ENCODE data around the gene GLP2R. TPM values are rescaled to one million over a fixed set of nuclear protein-coding genes. Genes with fewer than 3 reads are reported as not detected.

Gene GLP2R
- total RNA-seq, 4 donors from 2014 or later: 7.2 to 17.2 (median 12.2) TPM

DNA sequence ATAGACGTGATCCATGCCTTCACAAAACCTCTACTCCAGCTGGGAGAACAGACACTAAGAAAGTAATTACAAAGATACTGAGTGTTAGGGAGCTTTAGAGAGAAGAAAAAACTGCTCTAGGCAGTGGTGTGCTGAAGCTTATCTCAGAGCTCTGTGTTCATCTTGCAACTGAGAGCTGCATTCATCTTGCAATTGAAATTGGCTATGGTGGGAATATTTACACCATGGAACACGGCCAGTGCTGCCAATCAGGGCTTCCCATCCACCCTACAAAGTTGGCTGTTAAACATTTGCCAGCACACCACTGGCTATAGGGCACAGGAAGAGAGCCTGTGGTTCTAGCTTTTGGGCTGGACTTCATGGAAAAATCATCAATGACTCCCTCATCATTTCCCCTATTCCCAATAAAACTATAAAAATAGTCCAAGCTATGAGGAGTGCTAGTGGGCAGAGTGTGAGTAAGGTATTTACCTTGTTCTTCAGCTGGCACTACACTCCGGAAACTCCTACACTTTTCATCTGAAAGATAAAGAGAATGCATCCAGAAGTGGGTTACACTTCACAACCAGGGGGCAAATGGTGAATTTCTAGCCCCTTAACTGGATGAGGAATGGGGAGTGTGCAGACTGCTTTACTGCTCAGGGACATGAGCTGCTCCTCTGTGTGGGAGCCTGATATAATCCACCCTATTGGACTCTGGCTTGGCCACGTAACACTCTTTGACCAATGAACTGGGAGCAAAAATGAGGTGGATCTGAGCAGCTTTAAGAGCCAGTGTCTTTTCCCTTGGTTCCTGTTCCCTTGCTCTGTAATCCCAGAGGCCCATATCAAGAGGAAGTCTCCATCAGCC lies 15.4 kb upstream of the GLP2R start:
- WGBS, 2 donors (ENCODE audit: low coverage in 1 of 2): 65 to 71% methylated on average over 1 to 4 of the region's 4 CpGs
- in situ Hi-C loops (cut with MboI; ENCODE audit: low pct_ligation_motif_present in 1 of 4, low pct_unique_long_range_greater_than_20kb in 1 of 4, low sequenced_read_pairs in 3 of 4) (no loop called here), intact Hi-C loops (cut with DNase I; ENCODE audit: low total_unique reads) (no loop called here)
- Histone ChIP-seq H3K4me3 (no peak overlapping the region), H3K4me1 (no peaks in the 10 kb centered on the region), H3K27ac (no peak overlapping the region), H3K27me3 (no peaks in the 10 kb centered on the region), H3K36me3 (no peaks in the 10 kb centered on the region), H3K9me3 (no peaks in the 10 kb centered on the region)
- TF ChIP-seq EP300 (IDR thresholded peaks at IDR 0.05; ENCODE audit: low read depth): no peak
- TF ChIP-seq POLR2A (IDR thresholded peaks at IDR 0.05): no peak
- no peak for TF ChIP-seq POLR2AphosphoS5 (IDR thresholded peaks at IDR 0.05)
- TF ChIP-seq, protein P1, sequence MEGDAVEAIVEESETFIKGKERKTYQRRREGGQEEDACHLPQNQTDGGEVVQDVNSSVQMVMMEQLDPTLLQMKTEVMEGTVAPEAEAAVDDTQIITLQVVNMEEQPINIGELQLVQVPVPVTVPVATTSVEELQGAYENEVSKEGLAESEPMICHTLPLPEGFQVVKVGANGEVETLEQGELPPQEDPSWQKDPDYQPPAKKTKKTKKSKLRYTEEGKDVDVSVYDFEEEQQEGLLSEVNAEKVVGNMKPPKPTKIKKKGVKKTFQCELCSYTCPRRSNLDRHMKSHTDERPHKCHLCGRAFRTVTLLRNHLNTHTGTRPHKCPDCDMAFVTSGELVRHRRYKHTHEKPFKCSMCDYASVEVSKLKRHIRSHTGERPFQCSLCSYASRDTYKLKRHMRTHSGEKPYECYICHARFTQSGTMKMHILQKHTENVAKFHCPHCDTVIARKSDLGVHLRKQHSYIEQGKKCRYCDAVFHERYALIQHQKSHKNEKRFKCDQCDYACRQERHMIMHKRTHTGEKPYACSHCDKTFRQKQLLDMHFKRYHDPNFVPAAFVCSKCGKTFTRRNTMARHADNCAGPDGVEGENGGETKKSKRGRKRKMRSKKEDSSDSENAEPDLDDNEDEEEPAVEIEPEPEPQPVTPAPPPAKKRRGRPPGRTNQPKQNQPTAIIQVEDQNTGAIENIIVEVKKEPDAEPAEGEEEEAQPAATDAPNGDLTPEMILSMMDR (IDR thresholded peaks at IDR 0.05): no peak
- no peak for DNase-seq

DNA sequence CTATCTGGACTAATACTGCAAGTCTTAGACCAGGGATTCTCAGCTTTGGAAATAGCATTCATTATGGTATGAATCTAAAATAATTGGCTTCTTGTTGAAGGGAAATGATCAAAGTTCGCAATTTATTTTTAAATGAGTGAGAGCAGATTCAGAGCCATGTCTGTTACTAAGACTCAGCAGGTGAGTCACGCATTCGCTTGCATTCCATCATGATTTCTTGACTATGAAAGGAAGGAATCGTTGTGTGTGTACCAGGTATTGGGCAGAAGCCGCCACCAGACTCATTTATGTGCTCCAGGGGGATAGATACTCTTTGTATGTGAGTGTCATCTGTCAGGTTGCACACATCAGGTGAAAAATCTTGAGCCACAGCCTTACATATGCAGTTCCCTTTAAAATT lies 14.6 kb upstream of the GLP2R start:
- DNase-seq: no peak
- no peaks in the 10 kb centered on the region for H3K9me3 ChIP-seq
- H3K27me3 ChIP-seq: no peaks in the 10 kb centered on the region
- in situ Hi-C loops (cut with MboI; ENCODE audit: low pct_ligation_motif_present in 1 of 4, low pct_unique_long_range_greater_than_20kb in 1 of 4, low sequenced_read_pairs in 3 of 4): no loop called here
- TF ChIP-seq EP300 (IDR thresholded peaks at IDR 0.05; ENCODE audit: low read depth) (no peak), POLR2AphosphoS5 (IDR thresholded peaks at IDR 0.05) (no peak), POLR2A (IDR thresholded peaks at IDR 0.05) (no peak)
- TF ChIP-seq, protein P1 (IDR thresholded peaks at IDR 0.05): no peak
- intact Hi-C loops (cut with DNase I; ENCODE audit: low total_unique reads): no loop called here
- H3K4me1 ChIP-seq: no peaks in the 10 kb centered on the region
- H3K4me3 ChIP-seq: no peak overlapping the region
- H3K27ac ChIP-seq: no peak overlapping the region
- H3K36me3 ChIP-seq: no peaks in the 10 kb centered on the region
- 81 to 94% methylated on average over 3 to 5 of the region's 5 CpGs for WGBS, 2 donors (ENCODE audit: low coverage in 1 of 2)

DNA sequence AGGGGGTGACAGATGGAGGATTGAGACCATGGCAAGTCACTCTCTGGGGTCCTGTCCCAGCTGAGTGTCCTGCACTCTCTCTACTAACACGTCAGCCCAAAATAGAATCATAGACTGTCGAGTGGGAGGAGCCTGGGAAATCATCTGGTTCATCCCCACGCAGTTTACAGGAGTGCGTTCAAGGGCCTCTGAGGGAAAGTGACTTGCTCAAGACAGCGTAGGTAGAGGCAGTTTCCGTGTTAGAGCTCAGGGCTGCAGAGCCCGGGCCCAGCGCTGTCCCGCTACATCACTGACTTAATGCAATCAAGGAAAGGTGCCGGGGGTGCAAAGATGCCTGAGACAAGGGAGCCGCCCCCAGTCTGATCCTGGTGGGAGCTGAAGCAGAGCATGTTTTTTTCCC lies 14.2 kb upstream of the GLP2R start:
- no peaks in the 10 kb centered on the region for H3K27me3 ChIP-seq
- 66 to 80% methylated on average over 1 to 11 of the region's 11 CpGs for WGBS, 2 donors (ENCODE audit: low coverage in 1 of 2)
- in situ Hi-C loops (cut with MboI; ENCODE audit: low pct_ligation_motif_present in 1 of 4, low pct_unique_long_range_greater_than_20kb in 1 of 4, low sequenced_read_pairs in 3 of 4) (no loop called here), intact Hi-C loops (cut with DNase I; ENCODE audit: low total_unique reads) (no loop called here)
- H3K36me3 ChIP-seq: no peaks in the 10 kb centered on the region
- no peaks in the 10 kb centered on the region for H3K9me3 ChIP-seq
- no peak for DNase-seq
- no peak overlapping the region for H3K4me3 ChIP-seq
- TF ChIP-seq EP300 (IDR thresholded peaks at IDR 0.05; ENCODE audit: low read depth): no peak
- no peak for TF ChIP-seq POLR2AphosphoS5 (IDR thresholded peaks at IDR 0.05)
- TF ChIP-seq, protein P1 (IDR thresholded peaks at IDR 0.05): no peak
- H3K4me1 ChIP-seq: no peaks in the 10 kb centered on the region
- H3K27ac ChIP-seq: no peak overlapping the region

DNA sequence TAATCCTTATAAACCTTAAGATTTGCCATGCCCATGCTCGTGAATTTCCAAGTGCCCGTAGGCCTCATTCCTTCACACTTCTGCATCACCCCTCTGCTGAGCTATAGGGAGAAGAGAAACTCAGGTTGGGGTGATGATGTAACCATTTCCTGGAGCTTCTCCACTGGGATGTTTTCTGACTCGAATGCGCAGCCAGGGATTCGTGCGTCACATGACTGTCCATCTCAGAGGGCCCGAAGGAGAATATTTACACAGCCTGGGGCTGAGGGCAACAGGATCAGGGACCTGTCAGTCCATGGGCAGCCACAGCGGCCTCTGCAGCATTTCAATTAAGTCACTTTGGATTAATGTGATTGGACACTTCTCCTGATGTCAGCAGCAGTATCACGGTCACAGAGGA lies 12.6 kb upstream of the GLP2R start:
- Histone ChIP-seq H3K36me3 (no peaks in the 10 kb centered on the region), H3K4me3 (no peak overlapping the region), H3K4me1 (no peaks in the 10 kb centered on the region), H3K9me3 (no peaks in the 10 kb centered on the region), H3K27me3 (no peaks in the 10 kb centered on the region), H3K27ac (no peak overlapping the region)
- in situ Hi-C loops (cut with MboI; ENCODE audit: low pct_ligation_motif_present in 1 of 4, low pct_unique_long_range_greater_than_20kb in 1 of 4, low sequenced_read_pairs in 3 of 4): no loop called here
- TF ChIP-seq EP300 (IDR thresholded peaks at IDR 0.05; ENCODE audit: low read depth): no peak
- no peak for TF ChIP-seq POLR2AphosphoS5 (IDR thresholded peaks at IDR 0.05)
- no peak for DNase-seq
- intact Hi-C loops (cut with DNase I; ENCODE audit: low total_unique reads): no loop called here
- 83 to 100% methylated on average over 1 to 9 of the region's 9 CpGs for WGBS, 2 donors (ENCODE audit: low coverage in 1 of 2)
